ENCODE data around the gene ANKS6.

GRCh38 chr9:98796364-98797101 is at the start of gene ANKS6:
- TF ChIP-seq POLR2AphosphoS5 (IDR thresholded peaks at IDR 0.05; ENCODE audit: low read depth, low read length) (no peak), SIN3A (IDR thresholded peaks at IDR 0.05; ENCODE audit: borderline replicate concordance, insufficient read depth, low read length) (no peak), TAF1 (IDR thresholded peaks at IDR 0.05; ENCODE audit: borderline replicate concordance, insufficient read depth, low read length) (0 out of 2 replicates have a peak, but pooled peaks have one; percentile 48), FOXP2 (optimal IDR thresholded peaks at IDR 0.05; ENCODE audit: borderline replicate concordance, extremely low read depth, extremely low read length, insufficient read depth) (no peak)
- TF ChIP-seq, protein P1, sequence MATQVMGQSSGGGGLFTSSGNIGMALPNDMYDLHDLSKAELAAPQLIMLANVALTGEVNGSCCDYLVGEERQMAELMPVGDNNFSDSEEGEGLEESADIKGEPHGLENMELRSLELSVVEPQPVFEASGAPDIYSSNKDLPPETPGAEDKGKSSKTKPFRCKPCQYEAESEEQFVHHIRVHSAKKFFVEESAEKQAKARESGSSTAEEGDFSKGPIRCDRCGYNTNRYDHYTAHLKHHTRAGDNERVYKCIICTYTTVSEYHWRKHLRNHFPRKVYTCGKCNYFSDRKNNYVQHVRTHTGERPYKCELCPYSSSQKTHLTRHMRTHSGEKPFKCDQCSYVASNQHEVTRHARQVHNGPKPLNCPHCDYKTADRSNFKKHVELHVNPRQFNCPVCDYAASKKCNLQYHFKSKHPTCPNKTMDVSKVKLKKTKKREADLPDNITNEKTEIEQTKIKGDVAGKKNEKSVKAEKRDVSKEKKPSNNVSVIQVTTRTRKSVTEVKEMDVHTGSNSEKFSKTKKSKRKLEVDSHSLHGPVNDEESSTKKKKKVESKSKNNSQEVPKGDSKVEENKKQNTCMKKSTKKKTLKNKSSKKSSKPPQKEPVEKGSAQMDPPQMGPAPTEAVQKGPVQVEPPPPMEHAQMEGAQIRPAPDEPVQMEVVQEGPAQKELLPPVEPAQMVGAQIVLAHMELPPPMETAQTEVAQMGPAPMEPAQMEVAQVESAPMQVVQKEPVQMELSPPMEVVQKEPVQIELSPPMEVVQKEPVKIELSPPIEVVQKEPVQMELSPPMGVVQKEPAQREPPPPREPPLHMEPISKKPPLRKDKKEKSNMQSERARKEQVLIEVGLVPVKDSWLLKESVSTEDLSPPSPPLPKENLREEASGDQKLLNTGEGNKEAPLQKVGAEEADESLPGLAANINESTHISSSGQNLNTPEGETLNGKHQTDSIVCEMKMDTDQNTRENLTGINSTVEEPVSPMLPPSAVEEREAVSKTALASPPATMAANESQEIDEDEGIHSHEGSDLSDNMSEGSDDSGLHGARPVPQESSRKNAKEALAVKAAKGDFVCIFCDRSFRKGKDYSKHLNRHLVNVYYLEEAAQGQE (IDR thresholded peaks at IDR 0.05; ENCODE audit: insufficient read depth in 1 of 2, low read depth in 2 of 2, low read length in 2 of 2) = no peak
